GM19193 (cell line): ENCODE results near the gene RREB1.

Source experiments
- POLR2A ChIP-seq: IDR thresholded peaks from 4 replicates; pipeline ENCODE4 v1.6.1; 2011; ENCODE audit not compliant: insufficient read depth, insufficient read length; ENCODE audit errors: extremely low read depth

Gene RREB1

GRCh38 chr6:7170117-7170732 is 62.5 kb downstream of the RREB1 start:
- no peak for TF ChIP-seq POLR2A

GRCh38 chr6:7171119-7171518 is 63.4 kb downstream of the RREB1 start:
- TF ChIP-seq POLR2A = no peak

DNA sequence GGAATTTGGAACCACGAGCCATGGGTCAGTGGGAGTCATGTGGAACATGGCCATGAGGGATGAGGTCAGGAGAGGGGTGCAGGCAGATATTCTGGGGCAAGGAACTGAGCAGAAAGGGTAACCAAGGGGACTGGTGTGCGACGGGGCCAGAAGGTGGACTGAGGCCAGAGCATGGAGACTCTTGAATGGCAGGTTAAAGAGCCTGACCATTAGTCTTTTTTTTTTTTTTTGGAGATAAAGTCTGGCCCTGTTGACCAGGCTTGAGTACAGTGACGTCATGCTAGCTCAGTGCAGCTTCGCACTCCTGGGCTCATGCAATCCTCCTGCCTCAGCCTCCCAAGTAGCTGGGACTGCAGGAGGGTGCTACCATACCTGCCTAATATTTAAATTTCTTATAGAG is 64.0 kb downstream of the RREB1 start:
- no peak for TF ChIP-seq POLR2A

DNA sequence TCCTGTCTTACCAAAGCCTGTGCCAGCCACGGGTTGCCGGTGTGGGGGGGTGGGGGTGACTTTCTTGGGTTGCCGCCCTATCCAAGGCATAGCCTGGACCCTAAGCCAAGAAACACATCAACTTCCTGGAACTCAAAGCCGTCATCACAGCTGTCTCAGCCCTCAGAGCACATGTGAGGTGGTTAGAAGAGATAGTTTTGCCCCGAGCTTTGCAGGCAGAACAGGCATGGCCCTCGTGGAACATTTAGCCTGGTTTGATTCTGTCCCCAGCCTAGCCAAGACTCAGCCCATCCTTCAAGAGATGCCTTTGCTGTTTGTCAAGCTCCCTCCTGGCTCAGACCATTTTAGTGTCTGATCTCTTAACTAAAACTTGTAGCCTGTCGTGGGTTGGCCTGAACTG is 64.9 kb downstream of the RREB1 start:
- TF ChIP-seq POLR2A = no peak

DNA sequence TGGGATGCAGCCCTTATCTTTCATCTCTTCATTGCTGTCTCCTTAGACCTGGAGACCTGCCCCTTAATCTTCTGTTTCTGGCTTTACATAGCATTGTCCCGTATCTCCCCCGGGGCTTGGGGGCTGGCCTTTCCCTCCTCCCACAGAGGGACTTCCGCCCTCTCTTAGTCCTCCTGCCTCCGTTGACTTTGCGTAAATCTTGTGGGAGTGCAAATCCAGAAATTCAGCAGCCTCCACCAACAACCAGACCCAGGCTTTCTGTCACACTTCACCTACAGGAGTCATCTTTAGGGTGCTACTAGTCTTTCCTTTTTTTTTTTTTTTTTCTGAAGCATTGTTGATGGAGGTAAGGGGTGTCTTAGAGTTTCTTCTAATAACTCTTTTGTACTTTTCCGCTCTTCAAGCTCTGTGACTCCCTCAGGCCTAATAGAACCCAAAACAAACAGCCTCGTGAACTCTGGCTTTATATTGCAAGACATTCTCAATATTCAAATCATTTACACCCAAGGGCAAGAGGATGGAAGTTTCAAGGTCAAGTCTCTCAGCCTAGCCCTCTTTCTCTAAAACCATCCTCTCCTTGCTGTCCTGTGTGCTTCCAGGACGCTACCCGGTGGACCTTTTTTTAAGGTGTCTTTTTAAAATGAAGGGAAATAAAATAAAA is 66.2 kb downstream of the RREB1 start:
- no peak for TF ChIP-seq POLR2A

DNA sequence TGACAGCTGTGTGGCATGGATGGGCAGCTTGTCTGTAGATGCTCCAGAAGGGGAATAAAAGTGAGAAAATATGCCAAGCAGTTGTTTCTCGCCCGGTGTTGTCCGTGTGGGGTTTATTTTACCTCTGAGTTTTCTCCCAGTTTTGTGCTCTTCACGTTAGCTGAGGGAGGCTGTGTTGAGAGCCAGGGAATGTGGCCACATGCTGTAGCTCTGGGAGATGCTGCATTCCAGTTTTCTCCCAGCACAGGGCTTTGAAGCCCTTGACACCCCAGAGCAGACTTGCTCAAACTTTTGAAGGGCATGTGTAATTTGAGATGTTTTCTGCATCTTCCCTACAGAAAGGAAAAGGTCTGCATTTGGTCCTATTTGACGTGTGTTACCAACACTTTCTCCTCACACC is 67.7 kb downstream of the RREB1 start:
- no peak for TF ChIP-seq POLR2A

GRCh38 chr6:7176208-7176607 is 68.4 kb downstream of the RREB1 start:
- TF ChIP-seq POLR2A = no peak

DNA sequence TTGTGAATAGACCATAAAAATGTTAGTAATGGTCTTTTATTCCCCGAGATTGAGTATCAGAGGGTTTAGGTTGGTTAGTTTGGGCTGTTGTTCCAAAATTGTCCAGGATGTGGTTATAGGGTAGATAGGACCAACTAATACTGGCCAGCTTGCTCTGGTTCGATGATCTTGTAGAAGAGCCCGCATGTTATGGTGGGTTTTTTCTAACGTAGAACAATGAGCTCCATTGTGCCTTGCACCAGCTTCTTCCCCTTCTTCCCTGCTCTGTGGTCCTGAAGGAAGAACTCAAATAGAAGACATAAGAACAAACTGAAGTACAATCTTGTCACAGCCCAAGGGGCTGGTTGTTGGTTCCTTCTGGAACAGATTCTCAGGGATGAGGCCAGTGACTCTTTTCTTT is 70.5 kb downstream of the RREB1 start:
- TF ChIP-seq POLR2A = no peak

DNA sequence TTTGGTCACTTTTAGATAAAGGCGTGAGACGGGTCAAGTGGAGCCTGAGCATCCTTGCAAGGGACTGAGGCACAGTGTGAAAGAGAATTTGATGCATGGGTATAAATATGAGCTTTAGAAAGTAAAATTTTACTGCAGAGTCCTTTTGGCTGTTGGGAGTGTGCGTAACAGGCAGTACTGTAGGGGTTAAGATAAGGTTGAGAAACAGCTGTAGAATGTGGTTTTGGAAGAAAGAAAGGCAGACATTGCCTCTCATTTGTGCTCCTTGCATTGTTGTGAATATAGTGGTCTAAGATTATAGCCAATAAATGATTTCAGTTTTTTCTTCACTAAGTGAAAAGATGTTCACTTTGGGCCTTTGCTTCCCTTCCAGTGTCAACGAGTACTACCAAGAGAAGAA is 73.0 kb downstream of the RREB1 start:
- no peak for TF ChIP-seq POLR2A

DNA sequence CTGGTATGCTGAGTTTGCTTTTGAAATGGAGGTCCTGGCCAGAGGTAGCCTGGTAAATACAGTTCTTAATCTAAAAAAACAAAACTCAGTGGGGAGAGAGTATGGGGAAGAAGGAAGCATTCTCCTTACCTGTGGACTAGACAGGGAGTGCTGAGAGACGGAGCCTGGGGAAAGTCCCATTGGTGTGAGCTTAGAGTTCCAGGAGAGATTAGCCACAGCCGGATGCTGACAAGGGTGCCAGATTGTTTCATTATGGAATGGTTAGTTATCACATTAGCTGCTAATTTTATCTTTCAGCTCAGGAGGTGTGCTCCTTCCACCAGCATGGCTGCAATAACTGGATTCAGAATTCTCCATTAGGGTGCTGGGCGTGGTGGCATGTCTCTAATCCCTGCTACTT is 75.9 kb downstream of the RREB1 start:
- TF ChIP-seq POLR2A = no peak

DNA sequence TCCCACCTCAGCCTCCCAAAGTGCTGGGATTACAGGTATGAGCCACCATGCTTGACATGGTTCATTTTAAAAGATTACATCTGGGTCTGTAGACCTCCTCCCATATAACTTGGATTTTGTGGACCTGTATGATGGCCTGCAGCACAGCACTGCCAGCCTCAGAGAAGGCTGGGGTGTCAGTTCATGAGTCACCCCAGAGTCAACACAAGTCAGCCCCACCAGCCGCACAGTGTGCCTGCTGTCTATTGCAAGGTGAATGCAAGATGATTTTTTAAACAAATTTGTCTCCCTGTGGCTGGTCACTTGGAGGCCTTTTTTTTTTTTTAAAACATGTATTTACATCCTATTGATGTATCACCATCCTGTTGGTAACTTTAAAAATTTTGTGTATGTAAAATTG is 76.7 kb downstream of the RREB1 start:
- TF ChIP-seq POLR2A = no peak

- TF ChIP-seq POLR2A = no peak
Observed at GRCh38 chr6:7185561-7185960, 77.8 kb downstream of the RREB1 start.

DNA sequence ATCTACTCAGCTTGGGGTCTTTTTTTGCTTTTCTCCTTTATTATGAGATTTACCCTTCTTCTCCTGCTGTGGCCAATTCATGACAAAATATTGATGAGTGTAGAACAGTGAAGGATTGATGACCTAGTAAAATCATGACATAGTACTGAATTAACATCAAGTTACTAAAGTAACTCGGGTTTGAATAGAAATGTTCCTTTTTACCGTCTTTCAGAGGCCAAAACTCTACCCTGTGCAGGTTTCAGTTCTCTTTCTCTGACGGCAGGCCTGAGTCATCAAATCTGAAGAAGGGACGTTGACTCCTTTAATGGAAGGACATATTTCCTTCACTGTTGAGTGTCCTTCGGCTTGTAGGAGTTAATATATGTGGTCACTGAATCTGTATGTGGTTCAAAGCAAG is 80.7 kb downstream of the RREB1 start:
- no peak for TF ChIP-seq POLR2A

DNA sequence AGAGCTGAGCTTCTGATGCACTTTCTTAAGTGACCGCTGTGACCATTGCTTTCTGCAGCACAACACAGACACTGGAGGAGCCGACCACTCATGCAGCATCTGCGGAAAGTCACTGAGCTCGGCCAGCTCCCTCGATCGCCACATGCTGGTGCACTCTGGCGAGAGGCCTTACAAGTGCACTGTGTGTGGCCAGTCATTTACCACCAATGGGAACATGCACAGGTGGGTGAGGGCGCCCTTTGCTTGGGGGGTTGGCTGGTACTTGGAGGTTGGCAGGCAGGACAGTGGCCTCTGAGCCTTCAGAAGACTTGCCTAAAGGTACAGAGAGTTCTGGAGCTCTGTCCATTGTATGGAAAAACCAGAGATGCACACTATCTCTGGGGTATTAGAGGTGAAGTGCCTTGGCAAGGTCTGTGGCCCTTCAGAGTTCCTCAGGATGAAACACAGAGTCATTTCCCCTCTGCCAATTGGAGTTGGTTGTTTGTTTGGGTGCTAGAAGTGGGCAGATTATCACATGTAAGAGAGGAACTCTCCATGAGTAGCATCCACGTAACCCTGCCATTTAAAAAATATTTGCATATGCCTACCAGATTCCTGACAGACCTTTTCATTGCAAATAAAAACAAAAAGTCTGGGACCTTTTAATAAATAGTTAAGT is 81.5 kb downstream of the RREB1 start:
- no peak for TF ChIP-seq POLR2A

DNA sequence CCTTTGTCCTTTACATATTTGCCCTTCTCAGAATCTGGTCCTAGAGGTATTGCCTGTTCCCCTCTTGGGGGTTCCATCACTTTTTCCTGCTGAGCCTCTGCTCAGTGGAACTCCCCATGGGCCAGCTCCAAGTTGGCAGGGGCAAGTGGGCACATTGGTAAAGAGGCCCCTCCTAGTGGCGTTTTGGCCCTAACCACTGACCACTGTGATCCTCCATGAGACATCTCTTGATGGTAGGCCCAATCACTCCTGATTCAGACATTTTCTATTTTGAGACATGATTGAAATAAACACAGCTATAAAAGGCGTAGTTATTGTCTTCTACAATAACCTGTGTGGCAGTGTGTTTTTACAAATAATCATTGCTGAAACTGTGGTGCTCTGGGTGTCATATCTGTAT is 83.0 kb downstream of the RREB1 start:
- TF ChIP-seq POLR2A = no peak

GRCh38 chr6:7193122-7193521 is 85.4 kb downstream of the RREB1 start:
- no peak for TF ChIP-seq POLR2A
